ENCODE data around the gene TSHZ2. TPM values are rescaled to one million over a fixed set of nuclear protein-coding genes. Genes with fewer than 3 reads are reported as not detected.

TSHZ2 gene
- total RNA-seq, 2 donors from 2014 or later, result 3.3 to 6.2 TPM

DNA sequence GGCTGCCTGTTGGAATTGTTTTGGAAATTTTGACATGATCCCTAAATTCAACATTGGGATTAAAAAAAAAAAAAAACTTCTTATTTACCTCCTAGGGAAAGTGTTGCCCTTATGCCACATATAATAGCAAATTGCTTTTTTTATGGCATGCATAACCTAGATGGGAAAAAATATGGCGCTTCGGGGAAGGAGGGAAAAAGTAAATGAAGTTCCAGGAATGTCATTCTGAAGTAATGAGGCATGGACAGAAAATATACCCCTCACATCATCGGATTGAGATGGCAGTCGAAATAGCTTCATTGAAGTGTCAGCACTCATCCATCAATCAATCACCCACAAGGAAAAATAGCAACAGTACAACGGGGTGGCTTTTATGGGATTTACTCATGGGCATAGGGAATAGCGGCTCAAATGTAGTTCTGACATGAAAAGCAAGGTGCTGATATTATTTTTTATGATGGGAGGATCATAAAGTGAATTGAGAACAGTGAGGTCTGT lies 516.7 kb downstream of the TSHZ2 start:
- Histone ChIP-seq H3K27ac (no peak overlapping the region), H3K9me3 (peaks cover 0 to under 1% of the 10 kb centered on the region in 2 donors), H3K4me3 (no peak overlapping the region), H3K36me3 (no peaks in the 10 kb centered on the region), H3K27me3 (no peaks in the 10 kb centered on the region), H3K4me1 (no peaks in the 10 kb centered on the region)
- DNase-seq (ENCODE audit: low spot score), result no peak
- TF ChIP-seq, protein P1, sequence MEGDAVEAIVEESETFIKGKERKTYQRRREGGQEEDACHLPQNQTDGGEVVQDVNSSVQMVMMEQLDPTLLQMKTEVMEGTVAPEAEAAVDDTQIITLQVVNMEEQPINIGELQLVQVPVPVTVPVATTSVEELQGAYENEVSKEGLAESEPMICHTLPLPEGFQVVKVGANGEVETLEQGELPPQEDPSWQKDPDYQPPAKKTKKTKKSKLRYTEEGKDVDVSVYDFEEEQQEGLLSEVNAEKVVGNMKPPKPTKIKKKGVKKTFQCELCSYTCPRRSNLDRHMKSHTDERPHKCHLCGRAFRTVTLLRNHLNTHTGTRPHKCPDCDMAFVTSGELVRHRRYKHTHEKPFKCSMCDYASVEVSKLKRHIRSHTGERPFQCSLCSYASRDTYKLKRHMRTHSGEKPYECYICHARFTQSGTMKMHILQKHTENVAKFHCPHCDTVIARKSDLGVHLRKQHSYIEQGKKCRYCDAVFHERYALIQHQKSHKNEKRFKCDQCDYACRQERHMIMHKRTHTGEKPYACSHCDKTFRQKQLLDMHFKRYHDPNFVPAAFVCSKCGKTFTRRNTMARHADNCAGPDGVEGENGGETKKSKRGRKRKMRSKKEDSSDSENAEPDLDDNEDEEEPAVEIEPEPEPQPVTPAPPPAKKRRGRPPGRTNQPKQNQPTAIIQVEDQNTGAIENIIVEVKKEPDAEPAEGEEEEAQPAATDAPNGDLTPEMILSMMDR (IDR thresholded peaks at IDR 0.05), result no peak

DNA sequence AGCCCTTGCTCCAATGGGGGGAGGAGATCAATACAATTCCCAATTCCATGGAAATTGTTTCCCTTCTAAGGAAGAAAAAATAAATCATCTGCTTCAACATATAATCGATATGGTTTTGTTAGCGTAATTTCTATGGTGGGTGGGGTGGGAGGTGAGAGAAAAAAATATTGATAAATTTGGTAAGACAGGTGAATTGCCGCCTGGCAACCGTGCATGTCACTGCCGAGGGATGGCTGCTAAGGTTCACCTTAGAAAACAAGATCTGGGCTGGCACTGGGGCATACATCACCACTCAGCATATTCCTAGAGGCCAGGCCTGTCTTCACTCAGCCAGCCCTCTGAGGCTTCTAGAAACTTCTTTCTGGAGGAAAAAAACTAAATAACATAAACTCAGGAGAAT lies 517.4 kb downstream of the TSHZ2 start:
- Histone ChIP-seq H3K9me3 (no peaks in the 10 kb centered on the region), H3K4me1 (no peaks in the 10 kb centered on the region), H3K36me3 (no peaks in the 10 kb centered on the region), H3K27me3 (no peaks in the 10 kb centered on the region), H3K4me3 (no peak overlapping the region), H3K27ac (no peak overlapping the region)
- TF ChIP-seq, protein P1 (IDR thresholded peaks at IDR 0.05), result no peak
- DNase-seq (ENCODE audit: low spot score), result no peak

DNA sequence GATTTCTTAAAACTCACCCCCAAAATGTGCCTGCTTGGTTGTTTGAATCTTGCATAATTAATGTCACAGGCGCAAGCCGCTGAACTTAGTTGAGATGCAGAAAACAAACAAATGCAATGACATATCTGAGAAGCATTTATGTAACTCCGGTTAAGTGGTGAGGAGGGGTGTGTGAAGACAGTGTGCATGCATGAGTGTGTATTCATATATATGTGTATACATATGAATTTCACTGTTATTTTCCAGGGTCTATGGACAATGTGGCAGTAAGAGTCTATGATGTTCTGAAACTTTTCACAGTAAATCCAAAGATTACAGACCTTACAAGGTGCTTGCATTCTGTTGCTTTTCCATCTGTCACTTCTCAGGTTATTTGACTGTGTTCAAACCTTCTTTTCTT lies 518.5 kb downstream of the TSHZ2 start:
- H3K36me3 ChIP-seq, result no peaks in the 10 kb centered on the region
- H3K27ac ChIP-seq, result no peak overlapping the region
- DNase-seq (ENCODE audit: low spot score), result no peak
- H3K4me3 ChIP-seq, result no peak overlapping the region
- no peaks in the 10 kb centered on the region for H3K4me1 ChIP-seq
- no peaks in the 10 kb centered on the region for H3K9me3 ChIP-seq
- TF ChIP-seq, protein P1 (IDR thresholded peaks at IDR 0.05), result no peak
- no peaks in the 10 kb centered on the region for H3K27me3 ChIP-seq

DNA sequence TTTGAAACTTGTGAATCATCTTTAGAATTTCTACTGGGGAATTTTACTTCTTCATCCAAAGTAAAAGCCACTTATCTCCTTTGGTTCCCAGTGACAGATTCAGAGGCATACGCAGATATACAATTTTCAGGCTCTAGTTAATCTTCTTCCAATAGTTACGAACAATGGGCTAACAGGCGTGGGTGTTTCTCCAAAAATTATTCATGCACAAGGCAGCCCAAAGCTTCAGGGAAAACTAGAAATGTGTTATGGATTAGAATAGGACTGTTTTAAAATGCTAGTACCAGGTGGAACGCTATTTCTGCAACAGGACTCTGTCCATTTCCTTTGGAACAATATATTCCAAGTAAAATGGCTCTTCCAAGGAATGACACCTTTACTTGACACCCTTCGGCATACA lies 519.3 kb downstream of the TSHZ2 start:
- no peak for DNase-seq (ENCODE audit: low spot score)
- TF ChIP-seq, protein P1 (IDR thresholded peaks at IDR 0.05), result no peak
- H3K27me3 ChIP-seq, result no peaks in the 10 kb centered on the region
- H3K9me3 ChIP-seq, result no peaks in the 10 kb centered on the region
- no peak overlapping the region for H3K27ac ChIP-seq
- H3K36me3 ChIP-seq, result no peaks in the 10 kb centered on the region
- no peak overlapping the region for H3K4me3 ChIP-seq
- H3K4me1 ChIP-seq, result no peaks in the 10 kb centered on the region

DNA sequence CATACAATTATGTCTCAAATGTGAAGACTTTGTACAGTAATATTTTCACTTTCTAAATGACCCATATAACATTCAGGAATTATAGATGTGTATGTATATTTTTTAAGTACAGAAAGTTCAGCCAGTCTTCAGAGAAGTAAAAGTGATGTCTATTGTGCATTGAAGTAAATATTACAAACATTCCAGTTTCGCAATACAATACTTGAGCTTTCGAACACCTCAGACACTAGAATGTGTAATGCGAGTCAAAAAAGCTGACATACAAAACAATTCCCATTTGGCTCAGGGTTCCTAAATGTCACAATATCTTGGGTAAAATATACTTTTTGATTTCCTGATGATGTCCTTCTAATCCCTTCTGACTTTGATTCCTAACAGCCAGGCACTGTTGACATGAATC lies 520.1 kb downstream of the TSHZ2 start:
- no peak overlapping the region for H3K27ac ChIP-seq
- no peak overlapping the region for H3K4me3 ChIP-seq
- no peaks in the 10 kb centered on the region for H3K27me3 ChIP-seq
- H3K4me1 ChIP-seq, result no peaks in the 10 kb centered on the region
- H3K9me3 ChIP-seq, result no peaks in the 10 kb centered on the region
- TF ChIP-seq, protein P1 (IDR thresholded peaks at IDR 0.05), result no peak
- DNase-seq (ENCODE audit: low spot score), result no peak
- H3K36me3 ChIP-seq, result no peaks in the 10 kb centered on the region

DNA sequence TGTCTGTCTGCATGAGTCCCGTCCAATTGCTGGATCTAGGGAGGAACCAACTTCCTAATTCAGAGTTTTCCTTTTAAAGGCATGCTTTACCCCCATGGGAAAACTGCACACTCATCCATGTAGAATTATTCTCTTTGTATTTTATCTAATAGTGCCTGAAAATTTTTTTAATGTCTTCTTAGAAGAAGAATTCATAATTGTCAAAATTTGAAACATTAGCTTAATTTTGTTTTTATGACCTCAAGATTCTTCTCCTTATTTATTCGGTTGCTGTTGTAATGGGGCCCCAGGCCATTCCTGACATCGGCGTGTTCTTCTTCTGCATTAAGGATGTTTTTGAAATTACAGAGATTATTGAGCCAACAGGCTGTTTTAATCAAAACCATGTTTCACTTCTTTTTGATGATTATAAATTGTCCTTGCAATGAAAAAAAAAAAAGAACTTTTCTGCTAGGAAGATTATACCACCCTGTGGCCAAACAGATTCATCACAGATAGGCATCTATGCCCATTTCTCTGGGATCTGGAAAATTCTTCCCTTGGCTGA lies 521.2 kb downstream of the TSHZ2 start:
- Histone ChIP-seq H3K36me3 (no peaks in the 10 kb centered on the region), H3K27me3 (no peaks in the 10 kb centered on the region), H3K9me3 (no peaks in the 10 kb centered on the region), H3K27ac (no peak overlapping the region), H3K4me1 (no peaks in the 10 kb centered on the region), H3K4me3 (no peak overlapping the region)
- DNase-seq (ENCODE audit: low spot score), result no peak
- TF ChIP-seq, protein P1 (IDR thresholded peaks at IDR 0.05), result peak in 1 of 2 donors; percentile 50
